Cardiac muscle cell (in vitro differentiated cells and primary cell): ENCODE data around the gene CLPTM1L. TPM values are rescaled to one million over a fixed set of nuclear protein-coding genes. Genes with fewer than 3 reads are reported as not detected.

Source experiments
- DNase-seq, 2 donors: peaks; one replicate each; pipeline versions ENCODE4 v3.0.0 to v3.0.0-alpha.2; 2010 to 2017; ENCODE audit warnings: low read depth in 1 of 2, low spot score in 1 of 2
- H3K27ac ChIP-seq: fragments of 200-600 bp; sonication (generic); 2 replicates; pipeline ENCODE4 v1.5.1; 2016
- H3K27me3 ChIP-seq: fragments of 200-600 bp; sonication (generic); 2 replicates; pipeline ENCODE4 v1.6.0; 2016; ENCODE audit warnings: control low read depth
- H3K36me3 ChIP-seq: fragments of 200-600 bp; sonication (generic); 2 replicates; pipeline ENCODE4 v1.5.1; 2016; ENCODE audit warnings: control low read depth
- H3K4me1 ChIP-seq: fragments of 200-600 bp; sonication (generic); 2 replicates; pipeline ENCODE4 v1.8.1; 2017; ENCODE audit warnings: low read depth, mild to moderate bottlenecking, mixed run types
- H3K4me3 ChIP-seq: fragments of 200-600 bp; sonication (generic); 2 replicates; pipeline ENCODE4 v1.5.1; 2016; ENCODE audit warnings: mild to moderate bottlenecking
- H3K9me3 ChIP-seq: fragments of 200-600 bp; sonication (generic); 2 replicates; pipeline ENCODE4 v1.5.1; 2017; ENCODE audit warnings: low read depth, mild to moderate bottlenecking, control low read depth
- polyA plus RNA-seq: library from polyadenylated mRNA; unstranded; fragments of >200 nt; fragmentation: Nextera tagmentation; extraction: Ambion mirVana; gene quantifications from 2 replicates; pipeline ENCODE4 v1.2.1, GENCODE V29; 2016
- total RNA-seq: library from RNA; depleted of rRNA; stranded (reverse); fragments of >200 nt; gene quantifications from 2 replicates; pipeline ENCODE4 v1.2.3, GENCODE V29; 2016
- TF ChIP-seq, protein P1 (sequence below): IDR thresholded peaks from 2 replicates; pipeline ENCODE4 v1.5.1; 2012; ENCODE audit warnings: low read depth, mild to moderate bottlenecking, low read length

CLPTM1L gene
- total and polyA plus RNA-seq, 2 experiments from 2014 or later = 78.4 to 154 TPM

DNA sequence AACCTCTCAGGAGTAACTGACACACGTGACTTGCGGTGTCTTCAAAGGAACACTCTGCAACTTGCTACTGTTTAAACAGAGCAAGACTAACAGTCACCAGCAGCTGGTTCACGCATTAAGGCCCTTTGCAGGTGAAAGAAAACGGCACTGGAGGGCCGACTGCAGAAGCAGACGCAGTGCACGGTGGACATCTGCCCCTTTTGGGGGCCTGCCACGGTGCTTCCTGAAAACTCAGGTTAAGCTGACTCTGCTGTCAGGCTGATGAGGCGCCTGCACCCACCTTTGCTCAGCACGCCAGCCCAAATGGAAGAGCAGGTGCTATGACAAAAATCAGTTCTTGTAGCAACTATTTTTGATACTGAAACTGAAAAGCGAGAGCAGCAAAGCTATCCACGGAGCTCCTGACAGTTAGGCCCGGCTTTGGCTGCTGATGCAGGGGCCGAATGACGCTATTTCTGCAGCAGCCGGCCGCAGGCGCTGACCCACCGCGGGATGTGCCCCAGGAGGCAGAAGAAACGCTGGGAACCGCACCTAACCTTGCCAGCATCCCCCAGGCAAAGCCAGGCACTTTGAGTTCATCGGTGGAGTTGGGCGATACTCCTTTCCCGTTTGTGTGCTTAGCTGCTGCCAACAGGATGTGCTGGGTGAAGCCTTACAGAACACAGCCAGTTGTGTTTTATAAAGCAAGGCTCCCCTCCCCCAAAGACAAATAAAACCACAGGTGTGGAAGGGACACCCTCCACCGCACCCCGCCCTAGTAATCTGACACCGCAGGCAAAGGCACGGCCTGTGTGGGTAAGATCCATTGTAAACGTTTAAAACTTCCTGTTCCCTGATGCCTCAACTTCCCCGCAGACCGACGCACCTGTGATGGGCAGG is 29.0 kb downstream of the CLPTM1L start:
- DNase-seq = peak in 1 of 2 donors; percentile 4

DNA sequence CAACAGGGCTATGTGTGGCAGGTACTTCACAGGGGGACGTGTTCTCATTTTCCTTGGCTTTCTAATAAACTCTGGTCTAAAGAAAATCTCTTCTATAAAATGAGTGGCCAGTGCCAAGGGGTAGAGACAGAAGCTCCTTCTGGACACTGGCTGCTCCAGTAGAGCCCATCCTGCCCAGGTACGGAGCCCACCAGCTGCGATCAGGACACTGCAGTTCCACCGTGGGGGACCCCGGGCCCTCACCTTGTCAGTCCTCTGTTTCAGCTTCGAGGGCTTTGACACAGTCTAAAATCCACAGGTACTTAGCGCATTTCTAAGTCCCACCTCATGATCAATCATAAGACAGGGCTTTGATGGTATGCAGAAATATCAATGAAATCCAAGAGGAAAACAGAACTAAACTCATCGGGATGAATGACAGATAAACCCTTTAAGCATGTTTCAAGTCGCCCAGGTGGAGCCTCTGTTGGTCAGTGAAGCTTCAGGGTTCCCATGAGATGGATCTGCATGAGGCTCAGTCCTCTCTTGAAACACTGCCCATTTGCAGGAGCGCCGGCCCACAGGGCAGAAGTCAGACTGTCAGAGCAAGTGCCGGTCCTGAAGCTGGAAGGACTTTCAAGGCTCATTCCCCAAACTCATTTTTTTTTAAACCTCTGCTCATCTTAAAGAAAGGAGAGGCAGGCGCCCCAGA is 29.7 kb downstream of the CLPTM1L start:
- TF ChIP-seq, protein P1, sequence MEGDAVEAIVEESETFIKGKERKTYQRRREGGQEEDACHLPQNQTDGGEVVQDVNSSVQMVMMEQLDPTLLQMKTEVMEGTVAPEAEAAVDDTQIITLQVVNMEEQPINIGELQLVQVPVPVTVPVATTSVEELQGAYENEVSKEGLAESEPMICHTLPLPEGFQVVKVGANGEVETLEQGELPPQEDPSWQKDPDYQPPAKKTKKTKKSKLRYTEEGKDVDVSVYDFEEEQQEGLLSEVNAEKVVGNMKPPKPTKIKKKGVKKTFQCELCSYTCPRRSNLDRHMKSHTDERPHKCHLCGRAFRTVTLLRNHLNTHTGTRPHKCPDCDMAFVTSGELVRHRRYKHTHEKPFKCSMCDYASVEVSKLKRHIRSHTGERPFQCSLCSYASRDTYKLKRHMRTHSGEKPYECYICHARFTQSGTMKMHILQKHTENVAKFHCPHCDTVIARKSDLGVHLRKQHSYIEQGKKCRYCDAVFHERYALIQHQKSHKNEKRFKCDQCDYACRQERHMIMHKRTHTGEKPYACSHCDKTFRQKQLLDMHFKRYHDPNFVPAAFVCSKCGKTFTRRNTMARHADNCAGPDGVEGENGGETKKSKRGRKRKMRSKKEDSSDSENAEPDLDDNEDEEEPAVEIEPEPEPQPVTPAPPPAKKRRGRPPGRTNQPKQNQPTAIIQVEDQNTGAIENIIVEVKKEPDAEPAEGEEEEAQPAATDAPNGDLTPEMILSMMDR = no peak
- Histone ChIP-seq H3K9me3 (no peaks in the 10 kb centered on the region), H3K36me3 (peaks cover 16% of the 10 kb centered on the region), H3K4me3 (no peak overlapping the region), H3K4me1 (no peaks in the 10 kb centered on the region), H3K27ac (no peak overlapping the region), H3K27me3 (no peaks in the 10 kb centered on the region)
- no peak for DNase-seq

More for the DNA sequence above, 29.0 kb downstream of the CLPTM1L start:
- Histone ChIP-seq H3K4me3 (no peak overlapping the region), H3K4me1 (no peaks in the 10 kb centered on the region), H3K9me3 (no peaks in the 10 kb centered on the region), H3K27me3 (no peaks in the 10 kb centered on the region), H3K36me3 (peaks cover 23% of the 10 kb centered on the region), H3K27ac (no peak overlapping the region)
- TF ChIP-seq, protein P1 = no peak

DNA sequence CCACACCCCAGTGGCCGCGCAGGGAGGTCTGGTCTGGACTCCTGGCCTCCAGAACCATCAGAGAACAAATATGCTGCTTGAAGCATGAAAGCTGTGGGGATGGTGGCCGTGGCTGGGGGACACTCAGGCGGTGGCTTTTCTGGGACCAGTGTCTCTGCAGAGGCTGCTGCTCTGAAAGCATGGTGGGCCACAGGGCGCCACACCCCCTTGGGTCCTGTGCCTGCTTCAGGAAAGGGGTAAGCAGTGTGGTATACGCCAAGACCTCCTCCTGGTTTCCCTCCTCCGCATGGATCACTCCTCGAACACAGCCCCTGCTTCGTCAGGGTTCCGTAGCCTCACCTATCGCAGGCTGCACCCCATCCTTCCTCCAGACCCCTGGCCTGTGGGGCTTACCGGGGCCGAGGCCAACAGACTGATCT is 30.3 kb downstream of the CLPTM1L start:
- Histone ChIP-seq H3K4me3 (no peak overlapping the region), H3K9me3 (no peaks in the 10 kb centered on the region), H3K36me3 (peaks cover 14% of the 10 kb centered on the region), H3K27ac (no peak overlapping the region), H3K4me1 (no peaks in the 10 kb centered on the region), H3K27me3 (no peaks in the 10 kb centered on the region)
- DNase-seq = no peak
- TF ChIP-seq, protein P1 = no peak

DNA sequence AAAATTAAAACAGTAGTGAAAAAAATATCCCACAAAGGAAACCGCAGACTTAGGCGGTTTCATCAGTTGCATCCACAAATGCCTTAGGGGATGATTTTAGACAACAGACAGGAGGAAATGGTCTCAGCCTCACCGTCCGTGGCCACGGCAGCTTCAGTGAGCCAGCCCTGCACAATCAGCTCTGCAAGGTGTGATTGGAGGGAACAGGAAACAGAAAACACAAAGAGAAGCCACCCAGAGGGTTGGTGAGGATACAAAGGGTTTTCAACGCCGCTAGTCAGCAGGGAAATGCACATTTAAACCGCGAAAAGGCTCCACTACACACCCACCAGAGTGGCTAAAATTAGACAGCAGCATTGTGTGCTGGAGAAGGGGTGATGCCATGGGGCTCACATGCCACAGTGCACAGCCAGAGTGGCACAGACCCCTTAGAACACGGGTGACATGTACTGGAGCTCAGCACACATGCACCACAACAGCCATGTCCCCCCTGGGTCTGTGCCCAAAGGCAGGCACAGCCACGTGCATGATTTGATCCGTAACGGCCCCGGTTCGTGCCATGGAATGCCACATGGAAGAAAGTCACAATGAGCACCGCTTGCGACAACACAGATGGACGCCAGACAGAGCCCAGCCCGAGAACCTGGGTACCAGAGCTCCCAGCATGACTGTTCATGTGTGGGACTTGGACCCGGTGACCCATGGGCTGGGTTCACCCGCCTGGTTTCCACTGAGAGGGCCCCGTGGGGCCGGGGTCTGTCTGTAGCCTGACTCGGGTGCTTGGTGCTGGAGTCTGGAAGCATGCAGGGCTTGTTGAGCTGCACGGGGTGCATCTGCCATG is 31.7 kb downstream of the CLPTM1L start:
- Histone ChIP-seq H3K4me1 (no peaks in the 10 kb centered on the region), H3K27me3 (no peaks in the 10 kb centered on the region), H3K4me3 (no peak overlapping the region), H3K9me3 (no peaks in the 10 kb centered on the region), H3K27ac (no peak overlapping the region), H3K36me3 (peaks cover 8% of the 10 kb centered on the region)
- DNase-seq = no peak
- TF ChIP-seq, protein P1 = no peak

DNA sequence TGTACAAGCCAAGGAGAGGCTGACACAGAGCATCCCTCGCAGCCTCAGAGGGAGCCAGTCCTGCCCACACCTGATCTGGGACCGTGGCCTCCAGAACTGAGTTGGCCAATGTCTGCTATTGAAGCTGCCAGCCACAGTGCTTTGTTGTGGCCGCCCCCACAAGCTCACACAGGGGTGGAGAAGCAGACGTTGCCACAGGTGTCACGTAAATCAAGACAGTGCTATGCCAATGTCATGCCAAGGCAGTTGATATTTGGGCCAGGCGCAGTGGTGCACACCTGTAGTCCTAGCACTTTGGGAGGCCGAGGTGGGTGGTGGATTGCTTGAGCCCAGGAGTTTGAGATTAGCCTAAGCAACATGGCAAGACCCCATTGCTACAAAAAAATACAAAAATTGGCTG is 32.7 kb downstream of the CLPTM1L start:
- Histone ChIP-seq H3K9me3 (no peaks in the 10 kb centered on the region), H3K27me3 (no peaks in the 10 kb centered on the region), H3K27ac (no peak overlapping the region), H3K4me3 (no peak overlapping the region), H3K4me1 (no peaks in the 10 kb centered on the region), H3K36me3 (no peaks in the 10 kb centered on the region)
- TF ChIP-seq, protein P1 = no peak
- DNase-seq = no peak
